Measurements from ENCODE around the gene GLRX5.
A peak's percentile ranks its signal among the peaks of the same experiment; 100 is the strongest.
"Not testable (repeated sequence)": the region's sequence is repeated elsewhere in the genome, so short reads cannot be mapped to it uniquely, and the experiment has no call there.

Gene GLRX5

GRCh38 chr14:95499354-95499750 is 35.5 kb upstream of the GLRX5 start:
- DNase-seq = peak in 1 of 14 donors; percentile 32

DNA sequence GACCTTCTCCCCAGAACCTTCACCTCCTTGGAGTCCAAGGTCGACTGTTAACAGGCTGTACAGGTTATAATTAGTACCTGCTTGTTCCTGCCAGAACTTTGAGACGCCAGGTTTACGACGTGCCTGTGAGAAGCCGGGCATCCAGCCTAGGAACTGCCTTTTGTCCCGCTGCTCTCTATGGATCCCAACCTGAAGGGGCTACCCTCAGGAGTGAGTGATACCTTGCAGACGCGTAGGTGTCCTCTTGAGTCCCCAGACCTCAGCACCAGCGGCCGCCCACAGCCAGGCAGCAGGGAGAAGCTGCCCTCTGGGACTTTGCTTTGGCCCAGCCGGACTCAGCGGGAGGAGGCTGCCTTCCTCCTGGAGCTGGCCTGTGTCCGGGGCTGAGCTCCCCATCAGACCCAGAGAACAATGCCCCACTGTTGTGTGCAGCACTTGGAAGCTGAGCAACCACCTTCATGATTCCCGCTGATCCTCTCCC is 34.6 kb upstream of the GLRX5 start:
- peak in 10 of 14 donors; percentile 36 to 83 (median 70) for DNase-seq

DNA sequence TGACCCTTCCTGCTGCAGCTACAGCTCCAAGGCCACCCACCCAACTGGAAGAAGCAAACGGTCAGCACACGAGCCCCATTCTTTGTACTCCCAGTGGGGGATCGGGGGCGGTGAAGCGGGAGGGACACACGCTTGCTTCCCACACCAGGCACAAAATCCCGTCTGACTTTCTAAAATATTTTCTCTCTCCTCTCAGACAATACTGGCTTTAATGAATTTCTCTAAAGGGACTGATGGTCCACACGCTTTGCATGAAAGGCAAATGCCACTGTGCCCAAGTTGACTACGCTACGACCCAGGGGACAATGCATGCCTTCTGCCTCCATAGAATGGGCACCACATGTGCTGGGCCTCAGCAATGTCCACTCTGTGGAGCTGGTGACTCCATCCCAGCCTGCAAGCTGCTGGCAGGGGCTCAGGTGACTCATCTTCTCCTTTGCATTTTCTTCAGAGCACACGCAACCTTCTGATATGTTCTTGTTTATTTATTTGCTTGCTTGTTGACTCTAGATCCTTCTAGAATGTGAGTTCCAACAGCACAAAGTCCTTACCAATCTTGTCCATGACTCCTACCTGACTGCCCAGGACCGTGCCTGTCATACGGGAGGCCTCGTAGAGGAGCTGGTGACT is 34.0 kb upstream of the GLRX5 start:
- DNase-seq = peak in 8 of 14 donors; percentile 57 to 83 (median 72)

GRCh38 chr14:95502381-95502950 is 32.4 kb upstream of the GLRX5 start:
- DNase-seq = no peak

DNA sequence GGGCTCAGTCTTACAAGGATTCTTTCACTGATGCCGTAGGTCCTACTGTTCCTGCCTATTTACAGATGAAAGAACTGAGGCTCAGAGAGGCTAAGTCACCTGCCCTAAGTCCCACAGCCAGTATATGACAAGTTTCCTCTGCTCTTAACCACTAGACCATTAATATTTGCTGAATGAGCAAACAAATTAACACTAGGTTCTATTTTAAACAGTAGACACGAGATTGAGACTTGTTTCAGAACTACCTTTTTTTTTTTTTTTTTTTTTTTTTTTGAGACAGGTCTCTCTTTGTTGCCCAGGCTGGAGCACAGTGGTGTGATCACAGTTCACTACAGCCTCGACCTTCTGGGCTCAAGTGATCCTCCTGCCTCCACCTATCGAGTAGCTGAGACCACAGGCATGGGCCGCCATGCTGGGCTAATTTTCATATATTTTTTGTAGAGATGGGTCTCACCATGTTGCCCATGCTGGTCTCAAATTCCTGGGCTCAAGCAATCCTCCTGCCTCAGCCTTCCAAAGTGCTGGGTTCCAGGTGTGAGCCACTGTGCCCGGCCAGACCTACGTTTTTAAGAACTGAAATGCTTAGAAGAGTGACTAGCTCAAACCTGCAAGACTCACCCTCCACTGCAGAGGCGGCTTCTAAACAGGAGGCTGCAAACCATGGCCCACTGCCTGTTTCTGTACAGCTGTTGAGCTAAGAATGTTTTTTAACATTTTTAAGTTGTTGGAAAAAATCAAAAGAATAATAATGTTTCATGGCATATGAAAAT is 31.3 kb upstream of the GLRX5 start:
- no peak for DNase-seq

- no peak for DNase-seq
Observed at GRCh38 chr14:95504135-95505029, 30.5 kb upstream of the GLRX5 start.

DNA sequence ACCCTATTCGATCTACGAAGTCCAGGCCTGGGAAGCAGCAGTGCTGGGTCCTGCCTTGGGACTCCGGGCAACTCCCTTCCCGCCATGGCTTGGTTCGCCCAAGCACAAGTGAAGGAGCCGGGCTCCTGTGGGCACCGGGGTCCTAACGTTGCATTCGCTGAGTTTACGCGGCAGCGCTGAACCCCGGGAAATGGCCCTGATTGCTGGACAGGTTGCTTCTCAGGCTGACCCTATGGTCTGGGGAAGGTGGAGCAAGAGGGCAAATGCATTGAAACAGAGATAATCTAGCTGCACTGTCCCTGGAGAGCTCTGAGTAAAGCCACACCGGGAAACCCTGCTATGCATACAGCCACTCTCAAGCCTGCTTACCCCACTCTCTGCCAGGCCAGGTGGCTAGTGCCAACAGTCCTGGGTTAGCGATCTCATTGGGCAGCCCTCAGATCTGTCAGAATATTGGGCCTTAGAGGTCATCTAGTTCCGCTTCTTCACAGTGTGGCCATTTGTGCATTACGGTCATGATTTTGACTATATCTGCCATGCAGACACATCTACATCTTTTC is 29.7 kb upstream of the GLRX5 start:
- no peak for DNase-seq

GRCh38 chr14:95507174-95507573 is 27.7 kb upstream of the GLRX5 start:
- DNase-seq = peak in 8 of 14 donors; percentile 15 to 64 (median 34)

GRCh38 chr14:95507701-95508103 is 27.1 kb upstream of the GLRX5 start:
- peak in 2 of 14 donors; percentile 28 to 76 for DNase-seq

- no peak for DNase-seq
Observed at GRCh38 chr14:95508377-95508776, 26.5 kb upstream of the GLRX5 start.

GRCh38 chr14:95509495-95509894 is 25.4 kb upstream of the GLRX5 start:
- DNase-seq = no peak

GRCh38 chr14:95510344-95510743 is 24.5 kb upstream of the GLRX5 start:
- DNase-seq = not testable (repeated sequence)

- no peak for DNase-seq
Observed at GRCh38 chr14:95510804-95511203, 24.0 kb upstream of the GLRX5 start.

- no peak for DNase-seq
Observed at GRCh38 chr14:95511687-95512086, 23.2 kb upstream of the GLRX5 start.

GRCh38 chr14:95513291-95513690 is 21.6 kb upstream of the GLRX5 start:
- DNase-seq = no peak

- DNase-seq = peak in 2 of 14 donors; percentile 56 to 68
Observed at GRCh38 chr14:95514131-95515079, 20.4 kb upstream of the GLRX5 start.

- peak in 10 of 14 donors; percentile 29 to 82 (median 58) for DNase-seq
Observed at GRCh38 chr14:95515080-95515489, 19.8 kb upstream of the GLRX5 start.

GRCh38 chr14:95515596-95516552 is 19.0 kb upstream of the GLRX5 start:
- peak in 12 of 14 donors; percentile 23 to 79 (median 57) for DNase-seq

DNA sequence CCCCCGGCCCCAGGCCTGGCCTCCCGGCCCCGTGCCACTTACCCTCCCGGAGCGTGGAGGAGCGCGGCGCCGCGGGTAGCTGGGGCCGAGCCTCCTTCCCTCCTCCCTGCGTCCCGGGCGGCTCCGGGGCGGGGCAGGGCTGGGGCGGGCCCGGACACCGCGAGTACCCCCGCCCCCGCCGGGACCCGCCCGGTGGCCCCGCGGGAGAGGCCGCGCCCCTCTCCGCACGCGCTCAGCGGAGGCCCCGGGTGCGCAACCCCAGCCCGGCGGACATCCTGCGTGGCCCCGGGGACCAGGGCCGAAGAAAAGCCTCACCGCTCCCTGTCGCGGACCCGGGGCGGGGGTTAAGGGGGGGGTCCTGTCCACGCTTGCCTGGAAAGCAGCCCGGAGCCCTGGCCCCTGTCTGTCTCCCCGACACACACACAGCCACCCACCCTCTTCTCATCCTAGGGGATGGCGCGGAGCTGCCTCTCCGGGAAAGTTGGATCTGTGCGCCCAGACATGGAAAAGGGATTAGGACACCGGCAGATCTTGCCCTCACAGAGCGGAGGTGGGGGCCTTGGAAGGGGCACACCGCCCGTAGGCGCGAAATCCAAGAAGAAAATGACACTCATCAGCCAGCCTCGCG is 18.2 kb upstream of the GLRX5 start, which contains the start of gene SYNE3:
TSS of gene SYNE3 (minus strand) at position 97 of the 628 bp plus-strand sequence. CDS start 40,829 bp downstream, outside the sequence.
- DNase-seq = peak in 3 of 14 donors; percentile 21 to 65 (median 51)
